ENCODE results near the gene TBPL1. TPM values are rescaled to one million over a fixed set of nuclear protein-coding genes. Genes with fewer than 3 reads are reported as not detected.

TBPL1 gene
- total and polyA plus RNA-seq, 10 of the 15 experiments (the other 5 are each of a cell fraction or from before 2014, with no cell fraction given), result 34.6 to 71.2 (median 43.0) TPM

DNA sequence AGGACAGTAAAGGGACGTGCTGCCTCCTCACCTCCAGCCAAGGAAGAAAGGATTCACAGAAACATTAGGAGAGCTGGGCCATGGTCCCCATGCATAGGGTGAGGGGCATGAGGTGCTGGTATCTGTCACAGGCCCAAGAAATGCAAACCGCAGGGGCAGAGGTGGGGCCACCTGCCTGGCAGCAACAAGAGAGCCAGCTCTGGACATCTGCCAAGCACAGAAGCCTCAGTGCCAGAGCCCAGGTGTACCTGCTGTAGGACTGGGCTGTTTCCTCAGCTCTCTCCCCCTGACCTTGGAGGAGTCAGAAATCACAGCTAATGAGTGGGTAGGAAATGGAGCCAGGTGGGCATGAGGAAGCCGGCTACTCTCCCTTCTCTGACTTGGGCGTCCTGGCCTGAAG is 54.1 kb downstream of the TBPL1 start:
- Histone ChIP-seq H3K36me3 (ENCODE audit: control insufficient read depth in 2 of 2, insufficient read depth in 2 of 2, low read length in 1 of 2) (no peaks in the 10 kb centered on the region), H3K4me3 (no peak overlapping the region), H3K9me3 (replicated peaks; ENCODE audit: control insufficient read depth, insufficient read depth, low read length) (no peaks in the 10 kb centered on the region), H3K4me1 (ENCODE audit: control insufficient read depth, insufficient read depth, low read length) (no peaks in the 10 kb centered on the region), H3K79me2 (ENCODE audit: control insufficient read depth, insufficient read depth, low read length) (no peaks in the 10 kb centered on the region), H3K9ac (ENCODE audit: control insufficient read depth, insufficient read depth, low read length) (no peak overlapping the region), H3K4me2 (ENCODE audit: control insufficient read depth, insufficient read depth) (no peak overlapping the region), H2AFZ (ENCODE audit: control insufficient read depth, low read depth, low read length) (no peak overlapping the region), H3K27me3 (replicated peaks in 1 of 2; ENCODE audit: control insufficient read depth in 2 of 2, insufficient read depth in 2 of 2, low read length in 1 of 2) (no peaks in the 10 kb centered on the region; a peak in 1 of 4 replicates), H4K20me1 (ENCODE audit: control insufficient read depth, insufficient read depth) (no peaks in the 10 kb centered on the region), H3K27ac (ENCODE audit: control insufficient read depth, insufficient read depth) (no peak overlapping the region)
- WGBS (ENCODE audit: insufficient coverage, insufficient replicate concordance, low lambda C conversion rate, missing lambda C conversion rate), result 57% methylated on average over 4 of the region's 4 CpGs
- POLR2A ChIA-PET, result no interaction called here
- TF ChIP-seq SP1 (IDR thresholded peaks at IDR 0.05; ENCODE audit: low read depth, low read length) (no peak), NR2C1 (IDR thresholded peaks at IDR 0.05) (no peak), IKZF2 (IDR thresholded peaks at IDR 0.05) (no peak), TBL1XR1 (IDR thresholded peaks at IDR 0.05; ENCODE audit: low read depth, low read length) (no peak), BHLHE40 (IDR thresholded peaks at IDR 0.05; ENCODE audit: borderline replicate concordance in 1 of 2, low read depth in 2 of 2, low read length in 1 of 2) (no peak), STAT3 (IDR thresholded peaks at IDR 0.05; ENCODE audit: low read depth, low read length) (no peak)
- TF ChIP-seq, protein P1, sequence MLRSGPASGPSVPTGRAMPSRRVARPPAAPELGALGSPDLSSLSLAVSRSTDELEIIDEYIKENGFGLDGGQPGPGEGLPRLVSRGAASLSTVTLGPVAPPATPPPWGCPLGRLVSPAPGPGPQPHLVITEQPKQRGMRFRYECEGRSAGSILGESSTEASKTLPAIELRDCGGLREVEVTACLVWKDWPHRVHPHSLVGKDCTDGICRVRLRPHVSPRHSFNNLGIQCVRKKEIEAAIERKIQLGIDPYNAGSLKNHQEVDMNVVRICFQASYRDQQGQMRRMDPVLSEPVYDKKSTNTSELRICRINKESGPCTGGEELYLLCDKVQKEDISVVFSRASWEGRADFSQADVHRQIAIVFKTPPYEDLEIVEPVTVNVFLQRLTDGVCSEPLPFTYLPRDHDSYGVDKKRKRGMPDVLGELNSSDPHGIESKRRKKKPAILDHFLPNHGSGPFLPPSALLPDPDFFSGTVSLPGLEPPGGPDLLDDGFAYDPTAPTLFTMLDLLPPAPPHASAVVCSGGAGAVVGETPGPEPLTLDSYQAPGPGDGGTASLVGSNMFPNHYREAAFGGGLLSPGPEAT (IDR thresholded peaks at IDR 0.05; ENCODE audit: low read depth), result no peak
- RAD21 ChIA-PET (ENCODE audit: unreplicated experiment), result no interaction called here
- ATAC-seq (no peak), DNase-seq (ENCODE audit: low read depth, low spot score) (no peak), FAIRE-seq (no peak)
- SMC1A ChIA-PET (ENCODE audit: uncharacterized antibody, unreplicated experiment), result no interaction called here
- CTCF ChIA-PET, result interaction anchor here (0.9 to 1.1 kb wide), 2 partner anchors 16 to 79 kb away, joined by 3 read pairs; no protein-coding TSS in a partner anchor
- in situ Hi-C loops (cut with MboI), result no loop called here
- intact Hi-C loops (cut with micrococcal nuclease; ENCODE audit: unreplicated experiment), result no loop called here
- BruUV-seq (replicated peaks), result no TSS peak

DNA sequence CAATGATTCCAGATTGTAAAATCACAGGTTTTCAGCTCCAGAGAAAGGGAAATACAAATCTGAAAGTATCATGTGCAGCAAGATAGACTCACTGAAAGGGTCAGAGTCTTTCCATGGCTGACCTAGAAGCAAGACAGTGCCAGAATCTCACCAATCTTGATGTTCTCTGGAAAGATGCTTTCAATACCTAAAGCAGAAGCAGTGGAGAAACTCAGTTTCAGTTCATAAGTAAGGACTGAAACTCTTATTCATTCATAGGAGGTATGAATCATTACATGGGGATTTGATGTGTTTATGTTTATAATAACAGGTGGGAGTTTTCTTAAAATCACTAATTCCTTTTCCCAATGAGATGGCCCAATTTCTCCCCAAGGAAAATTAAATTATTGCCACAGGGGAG is 56.9 kb downstream of the TBPL1 start:
- ChIA-PET CTCF (no interaction called here), SMC1A (ENCODE audit: uncharacterized antibody, unreplicated experiment) (no interaction called here), POLR2A (no interaction called here), RAD21 (ENCODE audit: unreplicated experiment) (no interaction called here)
- FAIRE-seq, result no peak
- H3K79me2 ChIP-seq (ENCODE audit: control insufficient read depth, insufficient read depth, low read length), result no peaks in the 10 kb centered on the region
- H3K9me3 ChIP-seq (replicated peaks; ENCODE audit: control insufficient read depth, insufficient read depth, low read length), result no peaks in the 10 kb centered on the region
- in situ Hi-C loops (cut with MboI) (no loop called here), intact Hi-C loops (cut with micrococcal nuclease; ENCODE audit: unreplicated experiment) (no loop called here)
- H3K27ac ChIP-seq (ENCODE audit: control insufficient read depth, insufficient read depth), result no peak overlapping the region
- DNase-seq (ENCODE audit: low read depth, low spot score), result no peak
- H4K20me1 ChIP-seq (ENCODE audit: control insufficient read depth, insufficient read depth), result no peaks in the 10 kb centered on the region
- H3K4me2 ChIP-seq (ENCODE audit: control insufficient read depth, insufficient read depth), result no peak overlapping the region
- no peak overlapping the region for H3K9ac ChIP-seq (ENCODE audit: control insufficient read depth, insufficient read depth, low read length)
- no TSS peak for BruUV-seq (replicated peaks)
- H3K27me3 ChIP-seq (replicated peaks in 1 of 2; ENCODE audit: control insufficient read depth in 2 of 2, insufficient read depth in 2 of 2, low read length in 1 of 2), result no peaks in the 10 kb centered on the region; a peak in 2 of 4 replicates
- ATAC-seq, result no peak
- H3K36me3 ChIP-seq (ENCODE audit: control insufficient read depth in 2 of 2, insufficient read depth in 2 of 2, low read length in 1 of 2), result no peaks in the 10 kb centered on the region
- no peak overlapping the region for H2AFZ ChIP-seq (ENCODE audit: control insufficient read depth, low read depth, low read length)
- no peak overlapping the region for H3K4me3 ChIP-seq
- H3K4me1 ChIP-seq (ENCODE audit: control insufficient read depth, insufficient read depth, low read length), result no peaks in the 10 kb centered on the region
- TF ChIP-seq TCF12 (IDR thresholded peaks at IDR 0.05; ENCODE audit: low read depth, low read length) (no peak), NRF1 (conservative IDR thresholded peaks at IDR 0.05; ENCODE audit: low read depth, low read length) (no peak), HDAC2 (IDR thresholded peaks at IDR 0.05) (no peak), NFYA (IDR thresholded peaks at IDR 0.05; ENCODE audit: borderline replicate concordance, low read depth, low read length) (no peak), RAD51 (IDR thresholded peaks at IDR 0.05) (no peak), NFYB (IDR thresholded peaks at IDR 0.05; ENCODE audit: insufficient read depth, low read depth, low read length) (no peak), CHD4 (IDR thresholded peaks at IDR 0.05) (no peak), JUND (IDR thresholded peaks at IDR 0.05; ENCODE audit: low read depth, low read length) (no peak), POU2F2 (IDR thresholded peaks at IDR 0.05; ENCODE audit: borderline replicate concordance, low read depth, low read length) (no peak)
- TF ChIP-seq, protein P2, sequence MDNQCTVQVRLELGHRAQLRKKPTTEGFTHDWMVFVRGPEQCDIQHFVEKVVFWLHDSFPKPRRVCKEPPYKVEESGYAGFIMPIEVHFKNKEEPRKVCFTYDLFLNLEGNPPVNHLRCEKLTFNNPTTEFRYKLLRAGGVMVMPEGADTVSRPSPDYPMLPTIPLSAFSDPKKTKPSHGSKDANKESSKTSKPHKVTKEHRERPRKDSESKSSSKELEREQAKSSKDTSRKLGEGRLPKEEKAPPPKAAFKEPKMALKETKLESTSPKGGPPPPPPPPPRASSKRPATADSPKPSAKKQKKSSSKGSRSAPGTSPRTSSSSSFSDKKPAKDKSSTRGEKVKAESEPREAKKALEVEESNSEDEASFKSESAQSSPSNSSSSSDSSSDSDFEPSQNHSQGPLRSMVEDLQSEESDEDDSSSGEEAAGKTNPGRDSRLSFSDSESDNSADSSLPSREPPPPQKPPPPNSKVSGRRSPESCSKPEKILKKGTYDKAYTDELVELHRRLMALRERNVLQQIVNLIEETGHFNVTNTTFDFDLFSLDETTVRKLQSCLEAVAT (IDR thresholded peaks at IDR 0.05), result no peak
